ENCODE results near the gene MDP1. TPM values are rescaled to one million over a fixed set of nuclear protein-coding genes. Genes with fewer than 3 reads are reported as not detected.
A peak's percentile ranks its signal among the peaks of the same experiment; 100 is the strongest.

Gene MDP1
- 10 to 100 TPM in 3 of 4 donors, 1 to 10 TPM in 1; 6.9 to 17.1 (median 11.4) TPM for total RNA-seq

- TF ChIP-seq POLR2AphosphoS5 (IDR thresholded peaks at IDR 0.05) (peak; percentile 93), EP300 (IDR thresholded peaks at IDR 0.05) (no peak), POLR2A (IDR thresholded peaks at IDR 0.05) (peak; percentile 79 to 90)
- TF ChIP-seq, protein P1, sequence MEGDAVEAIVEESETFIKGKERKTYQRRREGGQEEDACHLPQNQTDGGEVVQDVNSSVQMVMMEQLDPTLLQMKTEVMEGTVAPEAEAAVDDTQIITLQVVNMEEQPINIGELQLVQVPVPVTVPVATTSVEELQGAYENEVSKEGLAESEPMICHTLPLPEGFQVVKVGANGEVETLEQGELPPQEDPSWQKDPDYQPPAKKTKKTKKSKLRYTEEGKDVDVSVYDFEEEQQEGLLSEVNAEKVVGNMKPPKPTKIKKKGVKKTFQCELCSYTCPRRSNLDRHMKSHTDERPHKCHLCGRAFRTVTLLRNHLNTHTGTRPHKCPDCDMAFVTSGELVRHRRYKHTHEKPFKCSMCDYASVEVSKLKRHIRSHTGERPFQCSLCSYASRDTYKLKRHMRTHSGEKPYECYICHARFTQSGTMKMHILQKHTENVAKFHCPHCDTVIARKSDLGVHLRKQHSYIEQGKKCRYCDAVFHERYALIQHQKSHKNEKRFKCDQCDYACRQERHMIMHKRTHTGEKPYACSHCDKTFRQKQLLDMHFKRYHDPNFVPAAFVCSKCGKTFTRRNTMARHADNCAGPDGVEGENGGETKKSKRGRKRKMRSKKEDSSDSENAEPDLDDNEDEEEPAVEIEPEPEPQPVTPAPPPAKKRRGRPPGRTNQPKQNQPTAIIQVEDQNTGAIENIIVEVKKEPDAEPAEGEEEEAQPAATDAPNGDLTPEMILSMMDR (IDR thresholded peaks at IDR 0.05): peak in 3 of 4 experiments; percentile 42 to 75 (median 46)
- WGBS, 2 donors (ENCODE audit: low coverage in 1 of 2): 0% methylated on average over 3 of the region's 40 CpGs
Measured at GRCh38 chr14:24215495-24216344, at the start of gene MDP1. MDP1 (minus strand) TSS chr14:24216066; CDS start chr14:24215955, 111 bp downstream.

DNA sequence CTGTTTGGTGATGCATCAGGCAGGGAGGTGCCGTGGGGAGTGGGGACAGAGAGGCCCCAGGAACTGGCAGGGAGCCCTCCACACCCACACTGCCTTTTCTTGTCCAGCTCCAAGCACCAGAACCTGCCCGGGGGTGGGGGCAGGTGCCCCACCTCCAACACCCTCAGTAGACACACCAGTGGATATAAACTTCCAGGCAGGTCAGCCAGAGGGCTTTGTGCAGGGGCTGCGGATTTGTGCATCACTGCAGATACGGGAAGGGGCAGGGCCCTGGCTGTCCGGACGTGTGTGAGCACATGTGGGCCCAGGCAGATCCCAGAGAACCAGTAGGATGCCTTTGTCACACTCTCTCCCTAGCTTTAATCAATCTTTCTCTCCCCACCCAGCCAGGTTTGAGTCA, 48.4 kb upstream of the MDP1 start:
- Histone ChIP-seq H3K36me3 (peaks cover 0 to 52% of the 10 kb centered on the region in 2 donors), H3K9me3 (no peaks in the 10 kb centered on the region), H3K27me3 (no peaks in the 10 kb centered on the region), H3K4me1 (peaks cover 0 to 3% (median 0%) of the 10 kb centered on the region in 3 donors), H3K4me3 (no peak overlapping the region), H3K27ac (no peak overlapping the region)
- no peak for TF ChIP-seq POLR2A (IDR thresholded peaks at IDR 0.05)
- TF ChIP-seq EP300 (IDR thresholded peaks at IDR 0.05): no peak
- TF ChIP-seq POLR2AphosphoS5 (IDR thresholded peaks at IDR 0.05): no peak
- TF ChIP-seq, protein P1 (IDR thresholded peaks at IDR 0.05): no peak
- no peak for ATAC-seq
- 56% methylated on average over 4 of the region's 6 CpGs; no CpG with 5 or more reads in 1 of the 2 donors for WGBS, 2 donors (ENCODE audit: low coverage in 1 of 2)

More at GRCh38 chr14:24215495-24216344, at the start of gene MDP1:
- ATAC-seq: peak; percentile 78
- Histone ChIP-seq H3K27me3 (no peaks in the 10 kb centered on the region), H3K4me3 (peak within 1 kb of the TSS; percentile 63 to 78), H3K9me3 (no peaks in the 10 kb centered on the region), H3K36me3 (peaks cover 0 to 21% of the 10 kb centered on the region in 2 donors), H3K27ac (peak within 1 kb of the TSS; percentile 76 to 97 (median 92)), H3K4me1 (peaks cover 0 to 47% (median 13%) of the 10 kb centered on the region in 3 donors)

DNA sequence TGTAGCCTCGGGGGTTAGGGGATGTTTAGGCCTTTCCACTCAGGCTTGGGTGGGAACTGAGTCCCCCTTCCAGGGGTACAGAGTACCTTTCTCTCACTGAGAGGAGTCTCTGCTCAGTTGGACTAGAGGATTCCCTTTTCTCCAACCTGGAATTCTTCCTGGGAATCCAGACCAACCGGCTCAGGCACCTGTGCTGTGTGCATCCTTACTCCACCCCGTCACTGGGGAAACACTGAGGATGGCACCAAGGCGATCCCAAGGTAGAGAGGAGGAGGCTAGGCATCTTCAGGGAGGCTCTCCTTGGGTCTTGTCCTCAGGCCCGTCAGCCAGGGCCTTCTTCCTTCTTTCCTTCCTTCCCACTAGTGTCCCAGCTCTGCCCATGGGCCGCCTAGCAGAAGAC, 48.0 kb upstream of the MDP1 start:
- WGBS, 2 donors (ENCODE audit: low coverage in 1 of 2): 63% methylated on average over 5 of the region's 6 CpGs; no CpG with 5 or more reads in 1 of the 2 donors
- ATAC-seq: no peak
- no peaks in the 10 kb centered on the region for H3K27me3 ChIP-seq
- no peaks in the 10 kb centered on the region for H3K9me3 ChIP-seq
- H3K36me3 ChIP-seq: peaks cover 0 to 48% of the 10 kb centered on the region in 2 donors
- no peak overlapping the region for H3K27ac ChIP-seq
- peaks cover 0 to 7% (median 0%) of the 10 kb centered on the region in 3 donors for H3K4me1 ChIP-seq
- no peak for TF ChIP-seq POLR2AphosphoS5 (IDR thresholded peaks at IDR 0.05)
- TF ChIP-seq POLR2A (IDR thresholded peaks at IDR 0.05): no peak
- TF ChIP-seq EP300 (IDR thresholded peaks at IDR 0.05): no peak
- TF ChIP-seq, protein P1 (IDR thresholded peaks at IDR 0.05): no peak
- H3K4me3 ChIP-seq: no peak overlapping the region

DNA sequence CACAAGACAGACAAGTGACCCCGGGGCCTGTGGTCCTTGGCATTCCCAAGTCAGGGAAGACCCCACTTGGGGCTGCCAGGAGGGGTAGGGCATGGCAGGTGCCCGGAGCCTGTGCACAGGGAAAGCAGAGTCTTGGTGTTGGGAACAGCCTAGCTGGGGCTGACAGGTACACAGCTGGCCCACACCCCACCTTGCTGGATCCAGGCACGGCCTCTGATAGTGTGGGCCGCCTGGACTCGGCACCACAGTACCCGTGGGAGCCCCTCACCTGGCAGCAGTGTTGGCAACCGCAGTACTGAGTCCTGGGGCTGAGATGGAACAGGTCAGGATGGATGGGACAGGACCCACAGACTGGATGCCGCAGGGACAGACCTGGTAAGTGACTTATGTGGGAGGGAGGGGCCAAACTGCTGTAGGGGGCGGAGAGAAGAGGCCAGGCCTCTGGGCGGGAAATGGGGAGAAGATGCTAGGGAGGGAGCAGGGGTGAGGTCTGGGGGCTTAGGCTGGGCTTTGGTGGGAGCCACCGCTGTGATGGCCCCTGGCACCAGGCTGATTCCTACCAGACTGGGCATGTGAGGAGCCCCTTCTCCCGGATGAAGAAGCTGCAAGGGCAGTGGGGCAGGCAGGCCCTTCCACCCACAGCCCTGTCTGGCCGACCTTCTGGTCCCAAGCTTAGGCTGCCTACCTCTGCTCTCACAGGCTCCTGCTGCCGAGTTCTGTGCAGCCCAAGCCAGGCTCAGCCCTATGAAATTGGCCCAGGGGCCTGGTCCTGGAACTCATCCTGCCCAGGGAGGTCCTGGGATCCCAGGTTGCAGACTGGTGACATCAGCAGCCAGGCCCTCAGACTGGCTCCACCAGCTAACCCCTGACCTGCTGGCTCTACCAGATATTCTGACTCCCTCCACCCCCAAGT, 47.2 kb upstream of the MDP1 start, which contains the start of gene TGM1:
Gene TGM1, minus strand, starts transcription at position 357 of the 913 bp plus-strand sequence. CDS start 825 bp downstream, outside the sequence.
- TF ChIP-seq POLR2A (IDR thresholded peaks at IDR 0.05) (no peak), POLR2AphosphoS5 (IDR thresholded peaks at IDR 0.05) (no peak), EP300 (IDR thresholded peaks at IDR 0.05) (no peak)
- TF ChIP-seq, protein P1 (IDR thresholded peaks at IDR 0.05): no peak

More for the DNA sequence above, 47.2 kb upstream of the MDP1 start, which contains the start of gene TGM1:
- ATAC-seq: no peak
- no peaks in the 10 kb centered on the region for H3K27me3 ChIP-seq
- WGBS, 2 donors (ENCODE audit: low coverage in 1 of 2): 45 to 80% methylated on average over 4 to 6 of the region's 14 CpGs
- peaks cover 0 to 9% (median 0%) of the 10 kb centered on the region in 3 donors for H3K4me1 ChIP-seq
- no peaks in the 10 kb centered on the region for H3K9me3 ChIP-seq
- no peak within 1 kb of the TSS for H3K27ac ChIP-seq
- H3K4me3 ChIP-seq: no peak within 1 kb of the TSS
- H3K36me3 ChIP-seq: peaks cover 0 to 40% of the 10 kb centered on the region in 2 donors
